Measurements from ENCODE around the gene GPC5. TPM values are rescaled to one million over a fixed set of nuclear protein-coding genes. Genes with fewer than 3 reads are reported as not detected.

Gene GPC5
- total RNA-seq, 2 donors from 2014 or later = 0.22 to 0.51 TPM

DNA sequence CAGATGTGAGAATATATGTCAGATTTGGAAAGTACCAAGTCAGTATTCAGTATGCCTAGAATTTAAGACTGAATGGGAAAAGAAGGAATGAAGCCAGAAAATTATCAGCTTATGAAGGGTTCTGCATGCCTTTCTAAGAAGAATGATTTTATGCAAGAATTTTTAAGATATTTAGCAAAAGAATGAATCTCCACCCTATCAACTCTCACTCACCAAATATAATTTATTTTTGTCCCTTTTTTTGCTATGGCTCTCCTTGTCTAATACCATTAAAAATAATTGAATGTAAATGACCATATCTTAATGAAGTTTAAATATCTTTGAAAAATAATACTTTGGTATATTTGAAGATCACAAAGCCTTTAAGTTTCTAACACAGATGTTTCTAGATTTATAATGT, 1215.5 kb downstream of the GPC5 start:
- H3K9ac ChIP-seq (ENCODE audit: extremely low read depth, low read length, poor library complexity, severe bottlenecking) = no peak overlapping the region
- H3K4me1 Mint-ChIP-seq = no peaks in the 10 kb centered on the region
- H3K27me3 Mint-ChIP-seq (ENCODE audit: insufficient read depth) = no peaks in the 10 kb centered on the region
- DNase-seq = no peak
- H3K9me3 Mint-ChIP-seq = no peaks in the 10 kb centered on the region
- H3K9me3 ChIP-seq (ENCODE audit: control insufficient read depth, low read length) = no peaks in the 10 kb centered on the region
- no peak overlapping the region for H3K27ac ChIP-seq (ENCODE audit: low read depth, low read length)
- no peaks in the 10 kb centered on the region for H3K36me3 ChIP-seq (ENCODE audit: control insufficient read depth, insufficient read depth, low read length)
- H3K36me3 Mint-ChIP-seq (ENCODE audit: low read depth) = no peaks in the 10 kb centered on the region
- H3K27me3 ChIP-seq (ENCODE audit: control insufficient read depth, insufficient read depth, low read length, poor library complexity, severe bottlenecking) = no peaks in the 10 kb centered on the region
- no peak overlapping the region for H3K4me3 ChIP-seq (ENCODE audit: low read length)
- no peak overlapping the region for H3K27ac Mint-ChIP-seq
- H3K4me3 Mint-ChIP-seq = no peak overlapping the region
- TF ChIP-seq, protein P1, sequence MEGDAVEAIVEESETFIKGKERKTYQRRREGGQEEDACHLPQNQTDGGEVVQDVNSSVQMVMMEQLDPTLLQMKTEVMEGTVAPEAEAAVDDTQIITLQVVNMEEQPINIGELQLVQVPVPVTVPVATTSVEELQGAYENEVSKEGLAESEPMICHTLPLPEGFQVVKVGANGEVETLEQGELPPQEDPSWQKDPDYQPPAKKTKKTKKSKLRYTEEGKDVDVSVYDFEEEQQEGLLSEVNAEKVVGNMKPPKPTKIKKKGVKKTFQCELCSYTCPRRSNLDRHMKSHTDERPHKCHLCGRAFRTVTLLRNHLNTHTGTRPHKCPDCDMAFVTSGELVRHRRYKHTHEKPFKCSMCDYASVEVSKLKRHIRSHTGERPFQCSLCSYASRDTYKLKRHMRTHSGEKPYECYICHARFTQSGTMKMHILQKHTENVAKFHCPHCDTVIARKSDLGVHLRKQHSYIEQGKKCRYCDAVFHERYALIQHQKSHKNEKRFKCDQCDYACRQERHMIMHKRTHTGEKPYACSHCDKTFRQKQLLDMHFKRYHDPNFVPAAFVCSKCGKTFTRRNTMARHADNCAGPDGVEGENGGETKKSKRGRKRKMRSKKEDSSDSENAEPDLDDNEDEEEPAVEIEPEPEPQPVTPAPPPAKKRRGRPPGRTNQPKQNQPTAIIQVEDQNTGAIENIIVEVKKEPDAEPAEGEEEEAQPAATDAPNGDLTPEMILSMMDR (conservative IDR thresholded peaks at IDR 0.05) = no peak
- H3K4me1 ChIP-seq (ENCODE audit: control insufficient read depth, insufficient read depth, low read length) = no peaks in the 10 kb centered on the region

DNA sequence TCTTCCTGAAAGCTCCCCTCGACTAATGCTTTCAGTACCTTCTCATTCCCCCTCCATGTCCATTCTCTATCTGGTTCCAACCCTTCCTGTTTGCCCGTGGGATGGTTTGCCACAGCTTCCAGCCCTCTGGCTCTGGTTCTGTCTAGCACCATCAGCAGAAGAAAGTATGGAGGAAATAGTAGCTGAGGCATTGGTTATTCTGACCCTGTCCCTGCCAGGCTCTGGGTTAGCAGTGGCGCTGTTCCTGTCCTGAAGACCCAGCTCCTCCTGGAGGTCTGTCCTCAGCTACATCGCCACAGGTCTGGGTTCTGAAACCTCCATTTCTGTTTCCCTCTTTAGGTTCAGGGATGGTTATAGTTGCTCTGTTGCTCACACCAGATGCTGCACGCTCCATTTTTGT, 1223.6 kb downstream of the GPC5 start:
- TF ChIP-seq, protein P1 (conservative IDR thresholded peaks at IDR 0.05) = no peak
- H3K9ac ChIP-seq (ENCODE audit: extremely low read depth, low read length, poor library complexity, severe bottlenecking) = no peak overlapping the region
- H3K4me3 ChIP-seq (ENCODE audit: low read length) = no peak overlapping the region
- H3K27ac ChIP-seq (ENCODE audit: low read depth, low read length) = no peak overlapping the region
- Mint-ChIP-seq H3K27ac (no peak overlapping the region), H3K36me3 (ENCODE audit: low read depth) (no peaks in the 10 kb centered on the region), H3K9me3 (no peaks in the 10 kb centered on the region), H3K27me3 (ENCODE audit: insufficient read depth) (no peaks in the 10 kb centered on the region), H3K4me1 (no peaks in the 10 kb centered on the region), H3K4me3 (no peak overlapping the region)
- 80 to 87% methylated on average over 1 to 5 of the region's 5 CpGs for WGBS, 2 experiments (ENCODE audit: insufficient coverage in 1 of 2, insufficient read length in 1 of 2)
- DNase-seq = no peak
- no peaks in the 10 kb centered on the region for H3K9me3 ChIP-seq (ENCODE audit: control insufficient read depth, low read length)
- H3K36me3 ChIP-seq (ENCODE audit: control insufficient read depth, insufficient read depth, low read length) = no peaks in the 10 kb centered on the region
- H3K27me3 ChIP-seq (ENCODE audit: control insufficient read depth, insufficient read depth, low read length, poor library complexity, severe bottlenecking) = no peaks in the 10 kb centered on the region
- no peaks in the 10 kb centered on the region for H3K4me1 ChIP-seq (ENCODE audit: control insufficient read depth, insufficient read depth, low read length)

GRCh38 chr13:92622905-92623304, 1224.5 kb downstream of the GPC5 start:
- no peak overlapping the region for H3K4me3 Mint-ChIP-seq
- no peaks in the 10 kb centered on the region for H3K4me1 Mint-ChIP-seq
- no peaks in the 10 kb centered on the region for H3K9me3 Mint-ChIP-seq
- H3K27me3 Mint-ChIP-seq (ENCODE audit: insufficient read depth) = no peaks in the 10 kb centered on the region
- Histone ChIP-seq H3K4me3 (ENCODE audit: low read length) (no peak overlapping the region), H3K27ac (ENCODE audit: low read depth, low read length) (no peak overlapping the region), H3K27me3 (ENCODE audit: control insufficient read depth, insufficient read depth, low read length, poor library complexity, severe bottlenecking) (no peaks in the 10 kb centered on the region), H3K9ac (ENCODE audit: extremely low read depth, low read length, poor library complexity, severe bottlenecking) (no peak overlapping the region), H3K36me3 (ENCODE audit: control insufficient read depth, insufficient read depth, low read length) (no peaks in the 10 kb centered on the region), H3K4me1 (ENCODE audit: control insufficient read depth, insufficient read depth, low read length) (no peaks in the 10 kb centered on the region), H3K9me3 (ENCODE audit: control insufficient read depth, low read length) (no peaks in the 10 kb centered on the region)
- DNase-seq = no peak
- 88 to 94% methylated on average over 2 to 3 of the region's 3 CpGs for WGBS, 2 experiments (ENCODE audit: insufficient coverage in 1 of 2, insufficient read length in 1 of 2)
- no peak overlapping the region for H3K27ac Mint-ChIP-seq
- H3K36me3 Mint-ChIP-seq (ENCODE audit: low read depth) = no peaks in the 10 kb centered on the region
- TF ChIP-seq, protein P1 (conservative IDR thresholded peaks at IDR 0.05) = no peak
